ENCODE results near the gene ZNF800. TPM values are rescaled to one million over a fixed set of nuclear protein-coding genes. Genes with fewer than 3 reads are reported as not detected.

Gene ZNF800
- polyA plus RNA-seq, 1 of the 3 experiments (the other 2 are of a cell fraction), result 9.2 TPM

DNA sequence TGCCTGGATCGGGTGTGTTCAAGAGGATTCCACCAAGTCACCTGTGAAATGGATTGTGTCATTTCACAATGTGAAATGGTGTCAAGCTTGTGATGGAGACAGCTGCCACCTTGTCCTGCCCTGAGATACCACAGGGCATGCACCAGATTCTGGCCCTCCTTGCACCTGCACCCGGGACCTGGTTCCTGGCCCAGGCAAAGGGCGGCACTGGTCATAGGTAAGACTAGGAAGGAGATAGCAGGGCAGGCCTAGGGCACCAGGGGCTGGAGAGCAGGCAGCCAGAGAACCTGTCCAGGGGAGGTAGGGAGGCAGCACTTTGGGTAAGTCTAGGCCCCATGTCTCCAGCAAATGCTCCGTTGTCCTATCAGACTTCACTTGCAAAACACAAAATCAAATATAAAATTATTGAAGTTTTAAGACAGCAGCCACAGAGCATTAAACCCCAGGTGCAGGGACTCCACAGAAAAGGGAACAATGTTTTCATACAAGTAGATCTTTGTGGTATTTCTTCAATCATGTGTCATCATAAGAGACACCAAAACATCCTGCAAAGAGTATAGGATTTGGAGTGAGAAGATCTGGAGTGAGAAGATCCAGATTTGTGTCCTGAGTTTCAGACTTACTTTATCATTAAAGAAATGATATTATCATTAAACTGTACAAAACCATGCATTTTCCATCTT lies 22.7 kb upstream of the ZNF800 start:
- no peaks in the 10 kb centered on the region for H3K27me3 ChIP-seq (ENCODE audit: insufficient read depth)
- no peak overlapping the region for H3K4me2 ChIP-seq
- CTCF ChIA-PET, result no interaction called here
- H3K4me3 ChIP-seq (ENCODE audit: low read depth in 2 of 2, low read length in 1 of 2), result no peak overlapping the region
- no peaks in the 10 kb centered on the region for H3F3A ChIP-seq (replicated peaks; ENCODE audit: insufficient read depth)
- no peaks in the 10 kb centered on the region for H3K79me2 ChIP-seq (ENCODE audit: insufficient read depth)
- no peak overlapping the region for H2AFZ ChIP-seq (ENCODE audit: low read depth)
- no peaks in the 10 kb centered on the region for H4K20me1 ChIP-seq (ENCODE audit: insufficient read depth)
- no peak for DNase-seq
- no peaks in the 10 kb centered on the region for H3K9me2 ChIP-seq
- no peak overlapping the region for H3K9ac ChIP-seq
- H3K4me1 ChIP-seq (ENCODE audit: control insufficient read depth in 1 of 2, insufficient read depth in 2 of 2, low read depth in 1 of 2, low read length in 1 of 2), result no peaks in the 10 kb centered on the region
- no peak overlapping the region for H3K27ac ChIP-seq (ENCODE audit: low read depth in 2 of 2, low read length in 1 of 2)
- no peaks in the 10 kb centered on the region for H3K36me3 ChIP-seq (replicated peaks in 1 of 2; ENCODE audit: control insufficient read depth in 1 of 2, insufficient read depth in 2 of 2, low read length in 1 of 2)
- POLR2A ChIA-PET, result no interaction called here
- WGBS (ENCODE audit: low lambda C conversion rate), result 67% methylated on average over 4 of the region's 4 CpGs
- no peaks in the 10 kb centered on the region for H3K9me3 ChIP-seq
- TF ChIP-seq, protein P1, sequence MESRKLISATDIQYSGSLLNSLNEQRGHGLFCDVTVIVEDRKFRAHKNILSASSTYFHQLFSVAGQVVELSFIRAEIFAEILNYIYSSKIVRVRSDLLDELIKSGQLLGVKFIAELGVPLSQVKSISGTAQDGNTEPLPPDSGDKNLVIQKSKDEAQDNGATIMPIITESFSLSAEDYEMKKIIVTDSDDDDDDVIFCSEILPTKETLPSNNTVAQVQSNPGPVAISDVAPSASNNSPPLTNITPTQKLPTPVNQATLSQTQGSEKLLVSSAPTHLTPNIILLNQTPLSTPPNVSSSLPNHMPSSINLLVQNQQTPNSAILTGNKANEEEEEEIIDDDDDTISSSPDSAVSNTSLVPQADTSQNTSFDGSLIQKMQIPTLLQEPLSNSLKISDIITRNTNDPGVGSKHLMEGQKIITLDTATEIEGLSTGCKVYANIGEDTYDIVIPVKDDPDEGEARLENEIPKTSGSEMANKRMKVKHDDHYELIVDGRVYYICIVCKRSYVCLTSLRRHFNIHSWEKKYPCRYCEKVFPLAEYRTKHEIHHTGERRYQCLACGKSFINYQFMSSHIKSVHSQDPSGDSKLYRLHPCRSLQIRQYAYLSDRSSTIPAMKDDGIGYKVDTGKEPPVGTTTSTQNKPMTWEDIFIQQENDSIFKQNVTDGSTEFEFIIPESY (IDR thresholded peaks at IDR 0.05; ENCODE audit: borderline replicate concordance, low read depth), result no peak
- TF ChIP-seq EZH2phosphoT487 (IDR thresholded peaks at IDR 0.05; ENCODE audit: borderline replicate concordance, low read depth) (no peak), NFIC (IDR thresholded peaks at IDR 0.05; ENCODE audit: borderline replicate concordance) (no peak), CHD2 (IDR thresholded peaks at IDR 0.05; ENCODE audit: low read length, partially characterized antibody) (no peak), FOSL2 (IDR thresholded peaks at IDR 0.05; ENCODE audit: borderline replicate concordance, low read depth) (no peak), YY1 (IDR thresholded peaks at IDR 0.05; ENCODE audit: low read depth) (no peak), RCOR1 (IDR thresholded peaks at IDR 0.05; ENCODE audit: low read length) (no peak), RAD21 (IDR thresholded peaks at IDR 0.05; ENCODE audit: low read length) (no peak), TCF12 (IDR thresholded peaks at IDR 0.05) (no peak), GATA2 (CRISPR knock-in tag; IDR thresholded peaks at IDR 0.05) (no peak), RFX5 (IDR thresholded peaks at IDR 0.05; ENCODE audit: low read length) (no peak), JUND (IDR thresholded peaks at IDR 0.05) (no peak)
- TF ChIP-seq, protein P2, sequence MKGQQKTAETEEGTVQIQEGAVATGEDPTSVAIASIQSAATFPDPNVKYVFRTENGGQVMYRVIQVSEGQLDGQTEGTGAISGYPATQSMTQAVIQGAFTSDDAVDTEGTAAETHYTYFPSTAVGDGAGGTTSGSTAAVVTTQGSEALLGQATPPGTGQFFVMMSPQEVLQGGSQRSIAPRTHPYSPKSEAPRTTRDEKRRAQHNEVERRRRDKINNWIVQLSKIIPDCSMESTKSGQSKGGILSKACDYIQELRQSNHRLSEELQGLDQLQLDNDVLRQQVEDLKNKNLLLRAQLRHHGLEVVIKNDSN (IDR thresholded peaks at IDR 0.05; ENCODE audit: borderline replicate concordance, low read depth), result no peak
- TF ChIP-seq, protein P3, sequence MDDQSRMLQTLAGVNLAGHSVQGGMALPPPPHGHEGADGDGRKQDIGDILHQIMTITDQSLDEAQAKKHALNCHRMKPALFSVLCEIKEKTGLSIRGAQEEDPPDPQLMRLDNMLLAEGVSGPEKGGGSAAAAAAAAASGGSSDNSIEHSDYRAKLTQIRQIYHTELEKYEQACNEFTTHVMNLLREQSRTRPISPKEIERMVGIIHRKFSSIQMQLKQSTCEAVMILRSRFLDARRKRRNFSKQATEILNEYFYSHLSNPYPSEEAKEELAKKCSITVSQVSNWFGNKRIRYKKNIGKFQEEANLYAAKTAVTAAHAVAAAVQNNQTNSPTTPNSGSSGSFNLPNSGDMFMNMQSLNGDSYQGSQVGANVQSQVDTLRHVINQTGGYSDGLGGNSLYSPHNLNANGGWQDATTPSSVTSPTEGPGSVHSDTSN (IDR thresholded peaks at IDR 0.05), result no peak
- TF ChIP-seq, protein P4, sequence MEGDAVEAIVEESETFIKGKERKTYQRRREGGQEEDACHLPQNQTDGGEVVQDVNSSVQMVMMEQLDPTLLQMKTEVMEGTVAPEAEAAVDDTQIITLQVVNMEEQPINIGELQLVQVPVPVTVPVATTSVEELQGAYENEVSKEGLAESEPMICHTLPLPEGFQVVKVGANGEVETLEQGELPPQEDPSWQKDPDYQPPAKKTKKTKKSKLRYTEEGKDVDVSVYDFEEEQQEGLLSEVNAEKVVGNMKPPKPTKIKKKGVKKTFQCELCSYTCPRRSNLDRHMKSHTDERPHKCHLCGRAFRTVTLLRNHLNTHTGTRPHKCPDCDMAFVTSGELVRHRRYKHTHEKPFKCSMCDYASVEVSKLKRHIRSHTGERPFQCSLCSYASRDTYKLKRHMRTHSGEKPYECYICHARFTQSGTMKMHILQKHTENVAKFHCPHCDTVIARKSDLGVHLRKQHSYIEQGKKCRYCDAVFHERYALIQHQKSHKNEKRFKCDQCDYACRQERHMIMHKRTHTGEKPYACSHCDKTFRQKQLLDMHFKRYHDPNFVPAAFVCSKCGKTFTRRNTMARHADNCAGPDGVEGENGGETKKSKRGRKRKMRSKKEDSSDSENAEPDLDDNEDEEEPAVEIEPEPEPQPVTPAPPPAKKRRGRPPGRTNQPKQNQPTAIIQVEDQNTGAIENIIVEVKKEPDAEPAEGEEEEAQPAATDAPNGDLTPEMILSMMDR (IDR thresholded peaks at IDR 0.05), result no peak
- TF ChIP-seq, protein P5, sequence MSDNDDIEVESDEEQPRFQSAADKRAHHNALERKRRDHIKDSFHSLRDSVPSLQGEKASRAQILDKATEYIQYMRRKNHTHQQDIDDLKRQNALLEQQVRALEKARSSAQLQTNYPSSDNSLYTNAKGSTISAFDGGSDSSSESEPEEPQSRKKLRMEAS (IDR thresholded peaks at IDR 0.05; ENCODE audit: low read depth), result no peak
- TF ChIP-seq, protein P6, sequence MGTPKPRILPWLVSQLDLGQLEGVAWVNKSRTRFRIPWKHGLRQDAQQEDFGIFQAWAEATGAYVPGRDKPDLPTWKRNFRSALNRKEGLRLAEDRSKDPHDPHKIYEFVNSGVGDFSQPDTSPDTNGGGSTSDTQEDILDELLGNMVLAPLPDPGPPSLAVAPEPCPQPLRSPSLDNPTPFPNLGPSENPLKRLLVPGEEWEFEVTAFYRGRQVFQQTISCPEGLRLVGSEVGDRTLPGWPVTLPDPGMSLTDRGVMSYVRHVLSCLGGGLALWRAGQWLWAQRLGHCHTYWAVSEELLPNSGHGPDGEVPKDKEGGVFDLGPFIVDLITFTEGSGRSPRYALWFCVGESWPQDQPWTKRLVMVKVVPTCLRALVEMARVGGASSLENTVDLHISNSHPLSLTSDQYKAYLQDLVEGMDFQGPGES (IDR thresholded peaks at IDR 0.05; ENCODE audit: low read depth, low read length), result no peak
